ENCODE results near the gene THTPA. TPM values are rescaled to one million over a fixed set of nuclear protein-coding genes. Genes with fewer than 3 reads are reported as not detected.

Gene THTPA
- total RNA-seq, 1 donor from 2014 or later = 13.7 TPM

DNA sequence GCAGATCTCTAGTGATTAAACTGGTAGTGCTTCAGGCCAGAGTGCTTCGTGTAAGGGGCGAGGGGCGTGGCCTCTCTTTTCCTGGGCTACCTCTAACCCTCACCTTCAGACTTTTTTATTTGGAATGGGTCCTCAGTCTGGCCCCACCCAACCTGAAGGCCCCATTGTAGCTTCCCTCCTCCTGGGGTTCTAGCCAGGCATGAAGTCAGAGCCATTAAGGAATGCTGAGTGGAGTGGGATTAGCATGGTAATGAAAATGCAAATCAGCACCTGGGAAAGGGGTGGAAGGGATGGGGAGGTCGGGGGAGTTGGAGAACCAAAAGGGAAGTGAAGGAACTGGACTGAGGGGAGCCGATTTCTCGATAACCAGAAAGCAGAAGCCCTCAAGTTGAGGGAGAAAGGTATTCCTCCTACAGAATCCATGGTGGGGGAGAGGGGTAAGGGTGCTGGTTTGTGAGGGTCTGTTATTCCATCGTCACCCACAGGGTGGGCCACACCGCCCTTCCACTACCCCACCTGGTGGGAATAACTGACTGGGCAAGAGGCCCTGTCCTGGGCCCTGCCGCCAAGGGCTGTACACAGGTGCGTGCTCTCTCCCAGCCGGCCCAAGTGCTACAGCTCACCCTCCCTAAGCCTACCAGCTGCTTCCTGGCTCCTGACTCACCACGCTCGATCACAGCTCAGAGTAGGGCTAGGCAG, 18.6 kb upstream of the THTPA start:
- H3K27me3 Mint-ChIP-seq (ENCODE audit: low read depth) = no peaks in the 10 kb centered on the region
- no peak overlapping the region for H3K4me3 Mint-ChIP-seq (ENCODE audit: low read depth)
- intact Hi-C loops (cut with micrococcal nuclease) = no loop called here
- H3K36me3 Mint-ChIP-seq (ENCODE audit: low read depth) = no peaks in the 10 kb centered on the region
- H3K27ac Mint-ChIP-seq = no peak overlapping the region
- H3K4me1 Mint-ChIP-seq (ENCODE audit: low read depth) = no peaks in the 10 kb centered on the region
- no peaks in the 10 kb centered on the region for H3K9me3 Mint-ChIP-seq
- no peak for DNase-seq (ENCODE audit: low spot score)

DNA sequence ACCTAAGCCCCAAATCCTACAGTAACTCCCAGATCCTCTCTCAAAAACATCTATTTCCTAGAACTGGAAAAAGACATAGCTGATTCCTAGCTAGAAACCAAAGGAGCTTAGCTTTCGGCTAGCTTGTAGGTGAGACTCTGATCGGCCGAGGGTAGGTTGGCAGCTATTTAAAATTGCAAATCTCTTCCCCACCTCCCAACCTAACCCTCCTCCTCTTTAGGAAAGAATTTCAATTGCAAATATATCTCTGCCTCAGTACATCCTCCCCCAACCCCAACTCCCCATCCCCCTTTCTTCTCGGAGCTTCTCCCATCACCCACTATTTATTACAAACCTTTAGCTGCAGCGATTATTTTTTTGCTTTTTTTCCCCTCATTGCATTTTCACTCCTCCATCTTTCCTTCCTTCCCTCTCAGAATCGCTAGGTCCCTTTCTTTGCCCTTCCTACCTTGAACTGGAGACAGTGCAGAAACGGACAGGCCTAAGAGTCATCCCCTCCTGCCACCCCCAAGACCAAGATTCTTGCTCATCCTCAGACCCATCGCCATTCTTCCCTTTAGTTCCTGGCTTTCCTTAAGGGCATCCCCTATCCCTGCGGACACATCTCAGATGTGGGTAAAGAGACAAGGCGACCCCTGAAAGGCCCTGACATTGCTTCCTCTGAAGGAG, 17.9 kb upstream of the THTPA start:
- Mint-ChIP-seq H3K4me3 (ENCODE audit: low read depth) (no peak overlapping the region), H3K4me1 (ENCODE audit: low read depth) (no peaks in the 10 kb centered on the region), H3K27ac (no peak overlapping the region), H3K27me3 (ENCODE audit: low read depth) (no peaks in the 10 kb centered on the region), H3K36me3 (ENCODE audit: low read depth) (no peaks in the 10 kb centered on the region), H3K9me3 (no peaks in the 10 kb centered on the region)
- intact Hi-C loops (cut with micrococcal nuclease) = no loop called here
- DNase-seq (ENCODE audit: low spot score) = no peak

- Mint-ChIP-seq H3K27ac (no peak overlapping the region), H3K27me3 (ENCODE audit: low read depth) (no peaks in the 10 kb centered on the region), H3K36me3 (ENCODE audit: low read depth) (no peaks in the 10 kb centered on the region), H3K4me3 (ENCODE audit: low read depth) (no peak overlapping the region), H3K4me1 (ENCODE audit: low read depth) (no peaks in the 10 kb centered on the region), H3K9me3 (no peaks in the 10 kb centered on the region)
- DNase-seq (ENCODE audit: low spot score) = no peak
- intact Hi-C loops (cut with micrococcal nuclease) = loop anchor here (1.0 kb wide), 2 partner anchors 13 to 60 kb away; partner anchors contain the start of gene ZFHX2
Measured at GRCh38 chr14:23538785-23539184, 17.3 kb upstream of the THTPA start.

GRCh38 chr14:23539248-23540140, 16.6 kb upstream of the THTPA start:
- no peaks in the 10 kb centered on the region for H3K27me3 Mint-ChIP-seq (ENCODE audit: low read depth)
- H3K36me3 Mint-ChIP-seq (ENCODE audit: low read depth) = no peaks in the 10 kb centered on the region
- H3K4me3 Mint-ChIP-seq (ENCODE audit: low read depth) = no peak overlapping the region
- intact Hi-C loops (cut with micrococcal nuclease) = loop anchor here (1.0 kb wide), 2 partner anchors 12 to 61 kb away; partner anchors contain the start of gene ZFHX2
- H3K9me3 Mint-ChIP-seq = no peaks in the 10 kb centered on the region
- H3K4me1 Mint-ChIP-seq (ENCODE audit: low read depth) = no peaks in the 10 kb centered on the region
- no peak for DNase-seq (ENCODE audit: low spot score)
- H3K27ac Mint-ChIP-seq = no peak overlapping the region

- Mint-ChIP-seq H3K9me3 (no peaks in the 10 kb centered on the region), H3K27me3 (ENCODE audit: low read depth) (no peaks in the 10 kb centered on the region), H3K27ac (no peak overlapping the region), H3K4me3 (ENCODE audit: low read depth) (no peak overlapping the region), H3K36me3 (ENCODE audit: low read depth) (no peaks in the 10 kb centered on the region), H3K4me1 (ENCODE audit: low read depth) (no peaks in the 10 kb centered on the region)
- no peak for DNase-seq (ENCODE audit: low spot score)
- intact Hi-C loops (cut with micrococcal nuclease) = no loop called here
Measured at GRCh38 chr14:23540141-23540469, 16.0 kb upstream of the THTPA start.

- Mint-ChIP-seq H3K4me1 (ENCODE audit: low read depth) (no peaks in the 10 kb centered on the region), H3K27ac (no peak overlapping the region), H3K36me3 (ENCODE audit: low read depth) (no peaks in the 10 kb centered on the region), H3K27me3 (ENCODE audit: low read depth) (no peaks in the 10 kb centered on the region), H3K4me3 (ENCODE audit: low read depth) (no peak overlapping the region), H3K9me3 (no peaks in the 10 kb centered on the region)
- intact Hi-C loops (cut with micrococcal nuclease) = no loop called here
- DNase-seq (ENCODE audit: low spot score) = no peak
Measured at GRCh38 chr14:23542261-23542660, 13.8 kb upstream of the THTPA start.

- no peak for DNase-seq (ENCODE audit: low spot score)
- H3K36me3 Mint-ChIP-seq (ENCODE audit: low read depth) = no peaks in the 10 kb centered on the region
- H3K4me3 Mint-ChIP-seq (ENCODE audit: low read depth) = no peak overlapping the region
- no peaks in the 10 kb centered on the region for H3K27me3 Mint-ChIP-seq (ENCODE audit: low read depth)
- intact Hi-C loops (cut with micrococcal nuclease) = no loop called here
- no peaks in the 10 kb centered on the region for H3K4me1 Mint-ChIP-seq (ENCODE audit: low read depth)
- H3K27ac Mint-ChIP-seq = no peak overlapping the region
- H3K9me3 Mint-ChIP-seq = no peaks in the 10 kb centered on the region
Measured at GRCh38 chr14:23543403-23543802, 12.7 kb upstream of the THTPA start.

GRCh38 chr14:23544511-23545447, 11.3 kb upstream of the THTPA start:
- Mint-ChIP-seq H3K9me3 (no peaks in the 10 kb centered on the region), H3K4me3 (ENCODE audit: low read depth) (no peak overlapping the region), H3K4me1 (ENCODE audit: low read depth) (no peaks in the 10 kb centered on the region), H3K27ac (no peak overlapping the region), H3K27me3 (ENCODE audit: low read depth) (no peaks in the 10 kb centered on the region), H3K36me3 (ENCODE audit: low read depth) (no peaks in the 10 kb centered on the region)
- DNase-seq (ENCODE audit: low spot score) = no peak
- intact Hi-C loops (cut with micrococcal nuclease) = no loop called here

DNA sequence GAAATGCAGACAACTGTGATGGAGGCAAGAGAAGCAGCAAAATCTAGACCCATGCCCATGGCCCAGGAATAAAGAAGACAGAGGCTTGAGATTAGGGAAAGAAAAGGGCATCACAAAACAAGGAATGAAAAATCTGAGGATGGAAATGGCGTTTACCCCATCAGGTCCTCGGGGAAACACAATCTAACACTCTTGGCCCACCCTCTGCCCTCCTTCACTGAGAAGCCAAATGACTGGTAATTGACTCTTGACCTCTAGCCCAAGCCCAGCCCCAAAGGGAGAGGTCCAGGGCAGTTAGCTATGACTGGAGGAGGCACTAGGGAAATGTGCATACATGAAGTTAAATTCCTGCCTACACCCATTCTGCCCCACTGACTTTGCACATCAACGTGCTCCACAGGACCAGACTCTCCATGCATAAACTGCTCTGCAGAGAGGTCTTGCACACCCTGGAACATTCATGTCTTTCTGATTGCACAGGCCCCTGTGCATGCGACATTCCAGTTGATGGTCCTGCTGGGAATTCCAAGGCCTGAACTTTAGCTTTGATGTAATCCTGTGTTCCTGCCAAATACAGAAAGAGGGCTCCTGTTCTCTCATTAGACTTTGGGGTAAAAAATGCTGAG, 10.2 kb upstream of the THTPA start:
- Mint-ChIP-seq H3K27me3 (ENCODE audit: low read depth) (no peaks in the 10 kb centered on the region), H3K9me3 (no peaks in the 10 kb centered on the region), H3K4me1 (ENCODE audit: low read depth) (no peaks in the 10 kb centered on the region), H3K27ac (no peak overlapping the region), H3K36me3 (ENCODE audit: low read depth) (no peaks in the 10 kb centered on the region), H3K4me3 (ENCODE audit: low read depth) (no peak overlapping the region)
- intact Hi-C loops (cut with micrococcal nuclease) = no loop called here
- no peak for DNase-seq (ENCODE audit: low spot score)

- Mint-ChIP-seq H3K27ac (no peak overlapping the region), H3K27me3 (ENCODE audit: low read depth) (no peaks in the 10 kb centered on the region), H3K4me1 (ENCODE audit: low read depth) (no peaks in the 10 kb centered on the region), H3K4me3 (ENCODE audit: low read depth) (no peak overlapping the region), H3K36me3 (ENCODE audit: low read depth) (no peaks in the 10 kb centered on the region), H3K9me3 (no peaks in the 10 kb centered on the region)
- intact Hi-C loops (cut with micrococcal nuclease) = no loop called here
- DNase-seq (ENCODE audit: low spot score) = no peak
Measured at GRCh38 chr14:23546450-23547035, 9.5 kb upstream of the THTPA start.

DNA sequence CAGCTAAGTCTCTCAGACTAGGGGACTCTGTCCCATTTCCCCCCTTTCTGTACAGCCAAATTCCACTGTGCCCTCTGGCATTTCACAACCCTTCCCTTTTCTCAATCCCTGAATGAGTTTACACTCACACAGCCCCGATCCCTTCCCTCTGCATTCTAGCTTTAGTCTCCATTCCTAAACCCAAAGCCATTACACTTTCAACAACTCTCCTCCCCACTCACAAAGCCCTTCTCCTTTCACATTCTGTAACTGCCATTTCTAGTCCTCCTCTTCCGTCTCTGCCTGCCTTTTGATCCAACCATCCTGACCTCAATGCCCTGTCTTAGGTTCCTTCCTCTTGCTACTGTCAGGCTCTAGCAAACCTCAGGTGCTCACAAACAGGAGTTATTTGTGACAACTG, 8.1 kb upstream of the THTPA start:
- no peak overlapping the region for H3K27ac Mint-ChIP-seq

More for the DNA sequence above, 8.1 kb upstream of the THTPA start:
- intact Hi-C loops (cut with micrococcal nuclease) = no loop called here
- H3K36me3 Mint-ChIP-seq (ENCODE audit: low read depth) = no peaks in the 10 kb centered on the region
- H3K9me3 Mint-ChIP-seq = no peaks in the 10 kb centered on the region
- no peak for DNase-seq (ENCODE audit: low spot score)
- no peaks in the 10 kb centered on the region for H3K27me3 Mint-ChIP-seq (ENCODE audit: low read depth)
- H3K4me3 Mint-ChIP-seq (ENCODE audit: low read depth) = no peak overlapping the region
- peaks cover 3% of the 10 kb centered on the region for H3K4me1 Mint-ChIP-seq (ENCODE audit: low read depth)

Data from activated T-helper 2 cell treated with anti-CD3 and anti-CD28 coated beads, Interferon-gamma antibody, Interleukin-2, Interleukin-4, amounts not matched to agents 10 μg/mL and 5 μg/mL and 100 μg/mL, durations not matched to agents 14 hours and 24 hours and 36 hours (primary cell).